IPS-NIHi7 (cell line): ENCODE measurements around the gene SPATA7.

Source experiments
- DNase-seq: peaks from one replicate; pipeline ENCODE4 v3.0.0; 2012; ENCODE audit warnings: mixed read lengths; ENCODE audit errors: extremely low spot score

The SPATA7 gene

DNA sequence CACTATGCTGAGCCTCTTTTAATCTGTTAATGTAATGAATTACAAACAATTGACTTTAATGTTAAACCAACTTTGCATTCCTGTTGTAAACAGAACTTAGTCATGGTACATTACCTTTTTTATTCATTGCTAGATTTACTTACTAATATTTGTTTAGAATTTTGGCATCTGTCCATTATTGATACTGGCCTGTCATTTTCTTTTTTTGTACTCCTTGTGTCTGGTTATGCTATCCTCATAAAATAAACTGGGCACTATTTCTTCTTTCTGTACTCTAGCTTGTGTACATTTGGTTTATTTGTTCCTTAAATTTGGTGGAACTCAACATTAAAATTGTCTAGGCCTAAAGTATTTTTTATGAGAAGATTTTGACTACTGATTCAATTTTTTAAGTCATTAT is 32.1 kb downstream of the SPATA7 start:
- DNase-seq, result no peak

DNA sequence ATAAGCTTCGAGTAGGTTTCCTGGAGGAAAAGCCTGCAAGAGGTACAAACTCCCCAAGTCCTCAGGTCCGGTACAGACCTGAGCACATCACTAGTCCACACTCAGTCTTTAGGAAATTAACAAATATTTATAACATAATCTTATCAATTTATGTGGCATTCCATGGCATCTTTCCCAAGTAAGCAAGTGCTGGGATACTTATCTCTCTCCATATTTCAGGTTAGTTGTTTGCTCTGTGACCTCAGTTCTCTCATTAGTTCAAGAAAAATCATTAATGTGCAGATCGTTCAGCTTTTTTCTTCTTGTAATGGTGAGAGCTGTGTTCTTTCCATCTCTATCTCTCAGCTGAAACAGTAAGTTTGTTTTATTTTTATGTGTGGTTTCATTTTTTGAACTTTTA is 34.7 kb downstream of the SPATA7 start:
- no peak for DNase-seq

DNA sequence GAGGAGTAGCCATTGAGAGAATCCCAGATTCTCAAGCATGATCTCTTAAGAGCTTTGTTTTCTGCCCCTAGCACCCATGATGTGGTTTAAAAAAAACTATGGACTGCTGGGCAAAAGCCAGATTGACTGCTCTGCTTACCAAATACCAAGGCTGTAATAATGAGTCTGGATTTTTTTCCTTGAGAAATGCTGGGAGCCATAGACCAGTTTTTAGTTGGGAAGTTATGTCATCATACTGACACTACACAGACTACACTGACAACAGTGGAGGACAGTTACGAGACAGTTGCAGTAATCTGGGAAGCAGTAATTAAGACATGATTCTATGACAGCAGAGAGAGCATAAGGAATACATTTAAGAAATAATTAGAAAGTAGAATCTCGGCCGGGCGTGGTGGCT is 35.8 kb downstream of the SPATA7 start:
- DNase-seq, result no peak

- no peak for DNase-seq
These were observed 36.6 kb downstream of the SPATA7 start for GRCh38 chr14:88422047-88422446.

- no peak for DNase-seq
These were observed 37.6 kb downstream of the SPATA7 start for GRCh38 chr14:88422919-88423650.

GRCh38 chr14:88424573-88424972 is 39.1 kb downstream of the SPATA7 start:
- DNase-seq, result no peak

DNA sequence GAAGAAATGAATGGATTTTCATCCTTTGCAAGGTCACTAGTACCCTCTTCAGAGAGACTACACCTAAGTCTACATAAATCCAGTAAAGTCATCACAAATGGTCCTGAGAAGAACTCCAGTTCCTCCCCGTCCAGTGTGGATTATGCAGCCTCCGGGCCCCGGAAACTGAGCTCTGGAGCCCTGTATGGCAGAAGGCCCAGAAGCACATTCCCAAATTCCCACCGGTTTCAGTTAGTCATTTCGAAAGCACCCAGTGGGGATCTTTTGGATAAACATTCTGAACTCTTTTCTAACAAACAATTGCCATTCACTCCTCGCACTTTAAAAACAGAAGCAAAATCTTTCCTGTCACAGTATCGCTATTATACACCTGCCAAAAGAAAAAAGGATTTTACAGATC is 40.8 kb downstream of the SPATA7 start:
- no peak for DNase-seq

- DNase-seq, result no peak
These were observed 45.5 kb downstream of the SPATA7 start for GRCh38 chr14:88430976-88431375.

DNA sequence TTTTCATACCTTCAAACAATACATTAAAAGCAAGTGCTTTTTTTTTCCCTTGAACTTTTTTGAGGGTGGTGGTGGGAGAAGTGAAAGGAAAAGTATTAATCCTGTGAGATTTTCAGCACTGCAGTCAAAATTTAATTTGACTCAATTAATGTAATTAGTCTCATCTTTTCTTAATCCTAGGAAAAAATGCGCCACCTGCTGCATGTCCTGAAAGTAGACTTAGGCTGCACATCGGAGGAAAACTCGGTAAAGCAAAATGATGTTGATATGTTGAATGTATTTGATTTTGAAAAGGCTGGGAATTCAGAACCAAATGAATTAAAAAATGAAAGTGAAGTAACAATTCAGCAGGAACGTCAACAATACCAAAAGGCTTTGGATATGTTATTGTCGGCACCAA is 52.2 kb downstream of the SPATA7 start:
- no peak for DNase-seq

- DNase-seq, result no peak
These were observed 53.6 kb downstream of the SPATA7 start for GRCh38 chr14:88439088-88439487.

DNA sequence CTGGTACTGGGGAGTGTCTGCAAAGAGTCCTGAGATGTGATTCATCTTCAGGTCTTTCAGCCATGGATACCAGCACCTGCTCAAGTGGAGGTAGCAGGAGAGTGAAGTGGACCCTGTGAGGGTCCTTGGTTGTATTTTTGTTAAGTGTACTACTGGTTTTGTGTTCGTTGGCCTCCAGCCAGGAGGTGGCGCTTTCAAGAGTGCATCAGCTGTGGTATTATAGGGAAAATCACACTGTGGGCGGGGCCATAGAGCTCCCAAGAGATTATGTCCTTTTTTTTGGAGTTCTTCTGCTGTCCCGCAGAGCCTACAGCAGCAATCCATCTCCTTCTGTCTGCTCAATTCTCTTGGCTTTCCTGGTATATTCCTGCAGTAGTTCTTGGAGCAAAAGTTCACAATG is 66.8 kb downstream of the SPATA7 start:
- DNase-seq, result no peak

GRCh38 chr14:88454886-88455285 is 69.4 kb downstream of the SPATA7 start:
- DNase-seq, result no peak

GRCh38 chr14:88463318-88463717 is 77.9 kb downstream of the SPATA7 start:
- DNase-seq, result peak; percentile 51

DNA sequence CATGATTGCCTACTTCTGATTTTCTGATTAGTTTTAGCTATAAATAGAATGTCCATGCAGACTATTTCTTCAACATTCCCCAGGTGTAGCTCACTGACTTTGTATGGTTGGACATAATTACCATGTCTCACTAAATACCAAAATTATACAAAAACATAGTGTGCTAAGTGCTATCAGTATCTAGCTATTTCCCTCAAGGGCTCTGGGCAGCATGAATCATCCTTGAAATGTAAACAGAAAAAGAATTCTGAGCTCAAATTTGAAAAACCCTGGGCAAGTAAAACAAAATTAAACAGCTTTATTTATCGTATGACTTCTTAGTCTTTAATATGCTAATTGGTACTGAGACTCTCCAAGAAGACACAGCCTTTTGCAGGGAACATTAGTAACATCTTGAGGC is 82.9 kb downstream of the SPATA7 start:
- no peak for DNase-seq

DNA sequence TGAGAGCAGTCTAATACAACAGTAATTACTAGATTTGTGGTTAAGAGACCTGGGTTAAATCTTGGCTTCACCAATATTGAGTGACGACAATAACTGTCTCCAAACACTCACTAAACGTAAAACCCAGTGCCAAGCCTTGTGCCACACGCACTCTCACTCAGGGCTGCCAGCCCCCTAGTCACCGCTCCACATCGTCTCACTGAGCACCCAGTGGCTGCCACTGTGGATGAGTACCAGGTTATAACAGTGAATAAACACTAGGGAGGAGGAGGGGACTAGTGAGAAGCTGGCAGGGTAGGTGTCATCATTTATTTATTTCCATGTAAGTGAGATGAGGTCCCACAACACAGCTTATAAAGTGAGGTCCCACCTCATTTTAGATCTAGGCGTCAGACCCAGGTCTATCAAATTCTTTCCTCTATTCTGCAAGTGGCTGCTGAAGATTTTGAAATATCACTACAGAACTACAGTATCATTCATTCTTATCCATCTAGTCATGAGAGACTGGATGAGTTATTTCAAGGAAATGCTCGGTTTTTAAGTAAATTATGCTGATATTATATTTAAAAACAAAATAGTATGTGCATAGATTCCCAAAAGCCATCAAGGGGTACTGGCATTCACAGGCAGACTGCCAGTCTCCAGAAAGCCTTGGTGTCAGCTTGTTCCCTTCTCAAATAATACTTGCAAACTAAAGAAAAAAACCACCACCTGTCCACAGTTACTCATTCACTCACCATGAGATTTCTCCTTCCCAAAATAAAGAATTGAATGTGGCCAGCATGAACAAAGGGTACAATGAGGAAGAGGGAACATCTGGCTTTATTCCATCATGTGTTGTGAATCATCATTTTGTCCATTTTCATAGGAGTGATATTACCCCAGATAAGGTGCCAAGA is 85.3 kb downstream of the SPATA7 start:
- no peak for DNase-seq

- no peak for DNase-seq
These were observed 88.3 kb downstream of the SPATA7 start for GRCh38 chr14:88473791-88474190.

- no peak for DNase-seq
These were observed 90.8 kb downstream of the SPATA7 start for GRCh38 chr14:88476214-88476774.

- no peak for DNase-seq
These were observed 91.4 kb downstream of the SPATA7 start for GRCh38 chr14:88476825-88477224.

DNA sequence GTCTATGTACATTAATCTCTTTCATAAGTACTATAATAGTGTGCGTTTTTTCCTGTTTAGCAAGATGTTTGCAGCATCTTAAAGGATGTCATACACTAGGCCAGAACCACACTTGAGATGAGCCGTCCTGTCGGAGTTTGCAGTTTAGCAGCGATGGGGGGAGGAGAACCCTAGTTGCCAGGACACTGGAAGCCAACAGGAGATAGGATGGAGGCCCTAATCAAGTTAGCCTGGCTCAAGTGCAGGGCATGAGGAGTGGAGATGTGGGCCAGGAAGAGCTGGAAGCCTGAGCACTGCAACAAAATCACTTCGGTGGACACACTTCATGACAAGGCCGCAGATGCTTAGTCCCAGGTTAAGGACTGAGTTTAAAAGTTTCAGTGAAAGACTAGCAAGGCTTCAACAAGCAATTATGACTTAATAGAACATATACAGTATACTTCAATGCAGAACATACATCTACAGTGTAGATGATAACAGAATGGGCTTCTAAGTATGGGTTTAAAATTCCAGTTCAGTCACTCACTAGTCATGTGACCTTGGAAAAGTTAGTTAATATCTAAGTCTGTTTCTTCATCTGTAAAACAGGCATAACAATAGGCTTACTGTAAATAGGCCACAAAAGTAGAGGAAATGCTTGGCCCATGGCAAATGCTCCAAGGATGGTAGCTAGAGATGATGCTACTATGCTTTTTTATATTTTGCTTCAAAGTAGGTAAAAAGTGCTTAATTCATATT is 92.2 kb downstream of the SPATA7 start:
- no peak for DNase-seq

DNA sequence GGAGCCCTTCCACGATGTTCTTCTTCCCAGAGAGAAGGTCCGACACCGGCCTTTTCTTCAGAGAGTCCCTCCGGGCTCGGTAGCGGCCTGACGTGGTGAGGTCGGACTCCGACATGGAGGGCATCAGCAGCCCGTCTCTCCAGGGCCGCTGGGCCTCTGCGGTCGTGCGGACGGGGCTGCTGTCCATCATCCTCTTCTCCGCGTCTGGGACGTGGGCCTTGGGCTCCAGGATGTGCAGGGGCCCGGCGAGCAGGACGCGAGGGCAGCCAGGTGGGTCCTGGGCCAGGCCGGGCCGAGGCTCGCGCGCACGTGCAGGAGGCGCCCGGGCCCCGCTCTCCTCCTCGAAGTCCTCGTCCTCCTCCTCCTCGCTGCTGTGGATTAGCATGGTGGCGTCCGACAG is 93.5 kb downstream of the SPATA7 start:
- no peak for DNase-seq

GRCh38 chr14:88479574-88479987 is 94.1 kb downstream of the SPATA7 start:
- DNase-seq, result no peak

DNA sequence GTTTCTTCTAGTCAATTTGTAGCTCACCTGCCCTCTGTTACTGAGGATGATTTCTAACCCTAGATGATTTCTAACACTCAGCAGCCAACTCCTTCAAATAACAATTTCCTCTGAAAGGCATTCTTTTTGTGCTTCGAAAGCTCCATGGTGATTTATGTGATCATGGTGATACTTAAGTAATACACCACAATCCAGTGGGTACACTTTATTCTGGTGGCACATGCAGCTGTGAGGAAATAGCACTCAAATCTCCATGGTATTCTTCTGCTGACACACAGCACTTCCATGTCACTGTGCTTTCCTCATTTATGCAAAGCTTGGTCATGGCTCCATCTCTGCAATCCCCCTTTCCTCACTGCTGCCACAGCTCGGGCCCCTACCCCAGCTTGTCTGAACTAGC is 95.6 kb downstream of the SPATA7 start:
- DNase-seq, result no peak
